Neural cell (in vitro differentiated cells): Measurements from ENCODE around the gene SLC25A48.

Experiments
- EP300 ChIP-seq: fragments of 450-650 bp; conservative IDR thresholded peaks from 2 replicates; pipeline ENCODE4 v1.6.1; 2014; ENCODE audit warnings: antibody characterized with exemption, mild to moderate bottlenecking, moderate library complexity; ENCODE audit not compliant: poor library complexity, severe bottlenecking
- EZH2 ChIP-seq: fragments of 200-600, 300-800 bp; shearing (Covaris generic), sonication (generic); IDR thresholded peaks from 2 replicates; pipeline ENCODE4 v1.6.1; 2014; ENCODE audit warnings: antibody characterized with exemption, low read length, borderline replicate concordance, mild to moderate bottlenecking; ENCODE audit not compliant: insufficient read depth, poor library complexity, severe bottlenecking
- POLR2AphosphoS5 ChIP-seq: IDR thresholded peaks from 2 replicates; pipeline ENCODE4 v1.6.1; 2012
- TAF1 ChIP-seq: IDR thresholded peaks from 2 replicates; pipeline ENCODE4 v1.6.1; 2012; ENCODE audit warnings: low read depth
- TF ChIP-seq, protein P1 (sequence below): fragments of 450-650 bp; IDR thresholded peaks from 2 replicates; pipeline ENCODE4 v1.5.1; 2014; ENCODE audit warnings: antibody characterized with exemption, mild to moderate bottlenecking, moderate library complexity; ENCODE audit not compliant: poor library complexity, severe bottlenecking
- TF ChIP-seq, protein P2 (sequence below): IDR thresholded peaks from 2 replicates; pipeline ENCODE4 v1.6.1; 2012; ENCODE audit warnings: borderline replicate concordance

GRCh38 chr5:135823881-135824280, 10.6 kb upstream of the SLC25A48 start:
- TF ChIP-seq EZH2 (no peak), POLR2AphosphoS5 (no peak), TAF1 (no peak), EP300 (no peak)
- TF ChIP-seq, protein P1, sequence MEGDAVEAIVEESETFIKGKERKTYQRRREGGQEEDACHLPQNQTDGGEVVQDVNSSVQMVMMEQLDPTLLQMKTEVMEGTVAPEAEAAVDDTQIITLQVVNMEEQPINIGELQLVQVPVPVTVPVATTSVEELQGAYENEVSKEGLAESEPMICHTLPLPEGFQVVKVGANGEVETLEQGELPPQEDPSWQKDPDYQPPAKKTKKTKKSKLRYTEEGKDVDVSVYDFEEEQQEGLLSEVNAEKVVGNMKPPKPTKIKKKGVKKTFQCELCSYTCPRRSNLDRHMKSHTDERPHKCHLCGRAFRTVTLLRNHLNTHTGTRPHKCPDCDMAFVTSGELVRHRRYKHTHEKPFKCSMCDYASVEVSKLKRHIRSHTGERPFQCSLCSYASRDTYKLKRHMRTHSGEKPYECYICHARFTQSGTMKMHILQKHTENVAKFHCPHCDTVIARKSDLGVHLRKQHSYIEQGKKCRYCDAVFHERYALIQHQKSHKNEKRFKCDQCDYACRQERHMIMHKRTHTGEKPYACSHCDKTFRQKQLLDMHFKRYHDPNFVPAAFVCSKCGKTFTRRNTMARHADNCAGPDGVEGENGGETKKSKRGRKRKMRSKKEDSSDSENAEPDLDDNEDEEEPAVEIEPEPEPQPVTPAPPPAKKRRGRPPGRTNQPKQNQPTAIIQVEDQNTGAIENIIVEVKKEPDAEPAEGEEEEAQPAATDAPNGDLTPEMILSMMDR = no peak
- TF ChIP-seq, protein P2, sequence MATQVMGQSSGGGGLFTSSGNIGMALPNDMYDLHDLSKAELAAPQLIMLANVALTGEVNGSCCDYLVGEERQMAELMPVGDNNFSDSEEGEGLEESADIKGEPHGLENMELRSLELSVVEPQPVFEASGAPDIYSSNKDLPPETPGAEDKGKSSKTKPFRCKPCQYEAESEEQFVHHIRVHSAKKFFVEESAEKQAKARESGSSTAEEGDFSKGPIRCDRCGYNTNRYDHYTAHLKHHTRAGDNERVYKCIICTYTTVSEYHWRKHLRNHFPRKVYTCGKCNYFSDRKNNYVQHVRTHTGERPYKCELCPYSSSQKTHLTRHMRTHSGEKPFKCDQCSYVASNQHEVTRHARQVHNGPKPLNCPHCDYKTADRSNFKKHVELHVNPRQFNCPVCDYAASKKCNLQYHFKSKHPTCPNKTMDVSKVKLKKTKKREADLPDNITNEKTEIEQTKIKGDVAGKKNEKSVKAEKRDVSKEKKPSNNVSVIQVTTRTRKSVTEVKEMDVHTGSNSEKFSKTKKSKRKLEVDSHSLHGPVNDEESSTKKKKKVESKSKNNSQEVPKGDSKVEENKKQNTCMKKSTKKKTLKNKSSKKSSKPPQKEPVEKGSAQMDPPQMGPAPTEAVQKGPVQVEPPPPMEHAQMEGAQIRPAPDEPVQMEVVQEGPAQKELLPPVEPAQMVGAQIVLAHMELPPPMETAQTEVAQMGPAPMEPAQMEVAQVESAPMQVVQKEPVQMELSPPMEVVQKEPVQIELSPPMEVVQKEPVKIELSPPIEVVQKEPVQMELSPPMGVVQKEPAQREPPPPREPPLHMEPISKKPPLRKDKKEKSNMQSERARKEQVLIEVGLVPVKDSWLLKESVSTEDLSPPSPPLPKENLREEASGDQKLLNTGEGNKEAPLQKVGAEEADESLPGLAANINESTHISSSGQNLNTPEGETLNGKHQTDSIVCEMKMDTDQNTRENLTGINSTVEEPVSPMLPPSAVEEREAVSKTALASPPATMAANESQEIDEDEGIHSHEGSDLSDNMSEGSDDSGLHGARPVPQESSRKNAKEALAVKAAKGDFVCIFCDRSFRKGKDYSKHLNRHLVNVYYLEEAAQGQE = no peak
